Body of pancreas (tissue), 4 donors: ENCODE measurements around the gene PYM1.

Experiments
- CTCF ChIP-seq, 7 experiments: fragments of 450-650 bp in 4 of 7; fragments of 200-600 bp in 3 of 7; sonication (generic) in 3 of 7; IDR thresholded peaks; one replicate each; pipeline ENCODE4 v1.5.1; 2016 to 2019; ENCODE audit warnings: antibody characterized with exemption in 7 of 7
- POLR2A ChIP-seq, 3 donors: fragments of 450-650 bp; IDR thresholded peaks; one replicate each; pipeline ENCODE4 v1.6.1; 2016; ENCODE audit warnings: antibody characterized with exemption in 3 of 3, mild to moderate bottlenecking in 2 of 3

- TF ChIP-seq POLR2A (IDR thresholded peaks at IDR 0.05), result no peak
- TF ChIP-seq CTCF (IDR thresholded peaks at IDR 0.05), result no peak
These were observed 21.6 kb downstream of the PYM1 start for GRCh38 chr12:55906056-55906455.
